Uterus (tissue), 4 donors: Measurements from ENCODE around the gene PHF2. TPM values are rescaled to one million over a fixed set of nuclear protein-coding genes. Genes with fewer than 3 reads are reported as not detected.

Experiments used
- DNase-seq, 2 donors: peaks; one replicate each; pipeline ENCODE4 v3.0.0-alpha.2; 2019 to 2020
- H3K27ac ChIP-seq, 2 donors: fragments of 200-600 bp; sonication (generic); 1 replicate in 1 of 2; 2 replicates in 1 of 2; pipeline ENCODE4 v1.5.1; 2016 to 2018
- H3K27me3 ChIP-seq, 2 donors: fragments of 200-600 bp; sonication (generic); one replicate each; pipeline ENCODE4 v1.5.1; 2018 to 2019; ENCODE audit warnings: control low read depth in 1 of 2
- H3K36me3 ChIP-seq, 2 donors: fragments of 200-600 bp; sonication (generic); one replicate each; pipeline ENCODE4 v1.5.1; 2019; ENCODE audit warnings: control low read depth in 1 of 2
- H3K4me1 ChIP-seq, 2 donors: fragments of 200-600 bp; sonication (generic); one replicate each; pipeline ENCODE4 v1.5.1; 2018 to 2019; ENCODE audit warnings: control low read depth in 1 of 2
- H3K4me3 ChIP-seq, 2 donors: fragments of 200-600 bp; sonication (generic); 1 replicate in 1 of 2; 2 replicates in 1 of 2; pipeline ENCODE4 v1.5.1; 2018 to 2019; ENCODE audit warnings: mild to moderate bottlenecking in 1 of 2
- H3K9me3 ChIP-seq, 2 donors: fragments of 200-600 bp; sonication (generic); one replicate each; pipeline ENCODE4 v1.5.1; 2019; ENCODE audit warnings: control low read depth in 1 of 2
- POLR2A ChIP-seq, 2 donors: fragments of 450-650 bp; IDR thresholded peaks; one replicate each; pipeline ENCODE4 v1.6.1; 2016; ENCODE audit warnings: antibody characterized with exemption in 2 of 2, mild to moderate bottlenecking in 1 of 2, moderate library complexity in 1 of 2
- intact Hi-C: fragments of 100-400 bp; cut with DNase I; formaldehyde crosslinking; loops from one replicate; pipeline ENCODE4 v1.15.1; 2023; ENCODE audit warnings: low total_unique reads
- total RNA-seq, 4 donors: library from RNA; depleted of rRNA in 3 of 4; stranded (reverse); fragments of >200 nt in 3 of 4; gene quantifications; one replicate each; pipeline versions ENCODE4 v1.1.0 to v1.2.4, GENCODE V29; 2014 to 2023
- TF ChIP-seq, protein P1 (sequence below), 4 experiments: fragments of 200-600 bp in 2 of 4; fragments of 450-650 bp in 2 of 4; sonication (generic) in 2 of 4; IDR thresholded peaks; one replicate each; pipeline ENCODE4 v1.5.1; 2016 to 2019; ENCODE audit warnings: antibody characterized with exemption in 4 of 4, mild to moderate bottlenecking in 2 of 4, moderate library complexity in 1 of 4
- donor health status: DM: yes; HTN: yes; CAD: no.

The PHF2 gene
- total RNA-seq, 4 donors from 2014 or later, result 7.7 to 54.5 (median 25.0) TPM

- Histone ChIP-seq H3K9me3 (no peaks in the 10 kb centered on the region), H3K4me1 (no peaks in the 10 kb centered on the region), H3K27me3 (no peaks in the 10 kb centered on the region), H3K36me3 (no peaks in the 10 kb centered on the region), H3K4me3 (no peak overlapping the region), H3K27ac (no peak overlapping the region)
- no peak for TF ChIP-seq POLR2A (IDR thresholded peaks at IDR 0.05)
- TF ChIP-seq, protein P1, sequence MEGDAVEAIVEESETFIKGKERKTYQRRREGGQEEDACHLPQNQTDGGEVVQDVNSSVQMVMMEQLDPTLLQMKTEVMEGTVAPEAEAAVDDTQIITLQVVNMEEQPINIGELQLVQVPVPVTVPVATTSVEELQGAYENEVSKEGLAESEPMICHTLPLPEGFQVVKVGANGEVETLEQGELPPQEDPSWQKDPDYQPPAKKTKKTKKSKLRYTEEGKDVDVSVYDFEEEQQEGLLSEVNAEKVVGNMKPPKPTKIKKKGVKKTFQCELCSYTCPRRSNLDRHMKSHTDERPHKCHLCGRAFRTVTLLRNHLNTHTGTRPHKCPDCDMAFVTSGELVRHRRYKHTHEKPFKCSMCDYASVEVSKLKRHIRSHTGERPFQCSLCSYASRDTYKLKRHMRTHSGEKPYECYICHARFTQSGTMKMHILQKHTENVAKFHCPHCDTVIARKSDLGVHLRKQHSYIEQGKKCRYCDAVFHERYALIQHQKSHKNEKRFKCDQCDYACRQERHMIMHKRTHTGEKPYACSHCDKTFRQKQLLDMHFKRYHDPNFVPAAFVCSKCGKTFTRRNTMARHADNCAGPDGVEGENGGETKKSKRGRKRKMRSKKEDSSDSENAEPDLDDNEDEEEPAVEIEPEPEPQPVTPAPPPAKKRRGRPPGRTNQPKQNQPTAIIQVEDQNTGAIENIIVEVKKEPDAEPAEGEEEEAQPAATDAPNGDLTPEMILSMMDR (IDR thresholded peaks at IDR 0.05), result no peak
- intact Hi-C loops, result no loop called here
- no peak for DNase-seq
Measured at GRCh38 chr9:93712896-93713295, 136.5 kb downstream of the PHF2 start.

GRCh38 chr9:93713716-93714115 lies 137.3 kb downstream of the PHF2 start:
- no peak overlapping the region for H3K27ac ChIP-seq
- intact Hi-C loops, result no loop called here
- H3K9me3 ChIP-seq, result no peaks in the 10 kb centered on the region
- no peaks in the 10 kb centered on the region for H3K4me1 ChIP-seq
- no peaks in the 10 kb centered on the region for H3K36me3 ChIP-seq
- no peaks in the 10 kb centered on the region for H3K27me3 ChIP-seq
- TF ChIP-seq POLR2A (IDR thresholded peaks at IDR 0.05), result no peak
- TF ChIP-seq, protein P1 (IDR thresholded peaks at IDR 0.05), result no peak
- no peak for DNase-seq
- H3K4me3 ChIP-seq, result no peak overlapping the region

- Histone ChIP-seq H3K9me3 (no peaks in the 10 kb centered on the region), H3K27me3 (no peaks in the 10 kb centered on the region), H3K36me3 (no peaks in the 10 kb centered on the region), H3K4me3 (no peak overlapping the region), H3K27ac (no peak overlapping the region), H3K4me1 (no peaks in the 10 kb centered on the region)
- TF ChIP-seq, protein P1 (IDR thresholded peaks at IDR 0.05), result no peak
- no peak for TF ChIP-seq POLR2A (IDR thresholded peaks at IDR 0.05)
- DNase-seq, result no peak
- intact Hi-C loops, result no loop called here
Measured at GRCh38 chr9:93721417-93721965, 145.1 kb downstream of the PHF2 start.

DNA sequence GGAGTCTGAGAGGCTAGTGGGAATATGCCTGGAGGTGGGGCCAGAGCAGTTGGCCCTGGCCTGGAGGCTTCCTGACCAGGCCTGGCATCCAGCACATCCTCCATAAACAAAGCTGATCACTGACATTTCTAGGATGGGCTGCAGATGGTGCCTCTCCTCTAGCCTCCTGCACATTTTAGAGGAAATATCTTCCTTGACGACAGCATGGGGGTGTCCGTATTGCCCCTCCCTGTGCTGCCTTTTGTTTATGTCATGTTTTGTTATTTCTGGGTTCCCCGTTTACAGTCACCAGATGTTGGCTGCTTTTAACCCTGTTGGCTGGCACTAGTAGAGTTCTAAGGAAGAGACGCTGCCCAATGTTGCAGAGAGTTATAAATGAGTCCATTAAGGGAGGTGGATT lies 148.5 kb downstream of the PHF2 start:
- no peaks in the 10 kb centered on the region for H3K4me1 ChIP-seq
- intact Hi-C loops, result no loop called here
- DNase-seq, result no peak
- no peaks in the 10 kb centered on the region for H3K36me3 ChIP-seq
- no peak for TF ChIP-seq POLR2A (IDR thresholded peaks at IDR 0.05)
- TF ChIP-seq, protein P1 (IDR thresholded peaks at IDR 0.05), result no peak
- H3K27me3 ChIP-seq, result no peaks in the 10 kb centered on the region
- H3K27ac ChIP-seq, result no peak overlapping the region
- H3K9me3 ChIP-seq, result no peaks in the 10 kb centered on the region
- no peak overlapping the region for H3K4me3 ChIP-seq

- no peak for DNase-seq
- no peak overlapping the region for H3K4me3 ChIP-seq
- intact Hi-C loops, result no loop called here
- H3K4me1 ChIP-seq, result no peaks in the 10 kb centered on the region
- TF ChIP-seq, protein P1 (IDR thresholded peaks at IDR 0.05), result no peak
- no peak for TF ChIP-seq POLR2A (IDR thresholded peaks at IDR 0.05)
- H3K36me3 ChIP-seq, result no peaks in the 10 kb centered on the region
- no peaks in the 10 kb centered on the region for H3K9me3 ChIP-seq
- H3K27ac ChIP-seq, result no peak overlapping the region
- H3K27me3 ChIP-seq, result no peaks in the 10 kb centered on the region
Measured at GRCh38 chr9:93725382-93725781, 149.0 kb downstream of the PHF2 start.
